Neutrophil (primary cell): ENCODE results near the gene MINDY3.

Source experiments
- H3K27ac ChIP-seq: fragments of 200-600 bp; sonication (generic); 2 replicates; pipeline ENCODE4 v1.5.1; 2016; ENCODE audit warnings: mild to moderate bottlenecking, moderate library complexity
- H3K27me3 ChIP-seq: fragments of 200-600 bp; sonication (generic); 2 replicates; pipeline ENCODE4 v1.6.0; 2016; ENCODE audit warnings: mild to moderate bottlenecking
- H3K36me3 ChIP-seq: fragments of 200-600 bp; sonication (generic); 2 replicates; pipeline ENCODE4 v1.5.1; 2017
- H3K4me1 ChIP-seq, 2 experiments: fragments of 200-600 bp in 1 of 2; sonication (generic) in 1 of 2; 1 replicate in 1 of 2; 2 replicates in 1 of 2; pipeline versions ENCODE4 v1.5.1 to v1.6.1; 2013 to 2016; ENCODE audit warnings: low read depth in 1 of 2, low read length in 1 of 2, mild to moderate bottlenecking in 1 of 2, moderate library complexity in 1 of 2; ENCODE audit not compliant: control insufficient read depth in 1 of 2, insufficient read depth in 1 of 2
- H3K4me3 ChIP-seq, 2 experiments: fragments of 200-600 bp in 1 of 2; sonication (generic) in 1 of 2; 1 replicate in 1 of 2; 2 replicates in 1 of 2; pipeline ENCODE4 v1.5.1; 2013 to 2016; ENCODE audit warnings: low read depth in 1 of 2, low read length in 1 of 2, mild to moderate bottlenecking in 1 of 2, moderate library complexity in 1 of 2
- H3K9me3 ChIP-seq: fragments of 200-600 bp; sonication (generic); 2 replicates; pipeline ENCODE4 v1.5.1; 2016
- CTCF ChIP-seq: fragments of 200-600 bp; sonication (generic); IDR thresholded peaks from 2 replicates; pipeline ENCODE4 v1.5.1; 2016; ENCODE audit warnings: antibody characterized with exemption

MINDY3 gene

GRCh38 chr10:15759265-15759664 is 101.0 kb downstream of the MINDY3 start:
- Histone ChIP-seq H3K27ac (no peak overlapping the region), H3K9me3 (no peaks in the 10 kb centered on the region), H3K27me3 (peaks cover 43% of the 10 kb centered on the region), H3K4me3 (no peak overlapping the region), H3K36me3 (no peaks in the 10 kb centered on the region), H3K4me1 (no peaks in the 10 kb centered on the region)
- no peak for TF ChIP-seq CTCF

- Histone ChIP-seq H3K27ac (no peak overlapping the region), H3K4me1 (no peaks in the 10 kb centered on the region), H3K9me3 (no peaks in the 10 kb centered on the region), H3K36me3 (no peaks in the 10 kb centered on the region), H3K4me3 (no peak overlapping the region), H3K27me3 (peaks cover 48% of the 10 kb centered on the region)
- no peak for TF ChIP-seq CTCF
Measured at GRCh38 chr10:15758618-15759017, 101.7 kb downstream of the MINDY3 start.

GRCh38 chr10:15754937-15755336 is 105.4 kb downstream of the MINDY3 start:
- Histone ChIP-seq H3K36me3 (no peaks in the 10 kb centered on the region), H3K27me3 (peaks cover 52% of the 10 kb centered on the region), H3K9me3 (no peaks in the 10 kb centered on the region), H3K4me1 (no peaks in the 10 kb centered on the region), H3K27ac (no peak overlapping the region), H3K4me3 (no peak overlapping the region)
- TF ChIP-seq CTCF = no peak

GRCh38 chr10:15751046-15751445 is 109.3 kb downstream of the MINDY3 start:
- no peak overlapping the region for H3K4me3 ChIP-seq
- H3K27me3 ChIP-seq = peaks cover 47% of the 10 kb centered on the region
- H3K9me3 ChIP-seq = no peaks in the 10 kb centered on the region
- no peak for TF ChIP-seq CTCF
- no peaks in the 10 kb centered on the region for H3K4me1 ChIP-seq
- H3K36me3 ChIP-seq = no peaks in the 10 kb centered on the region
- no peak overlapping the region for H3K27ac ChIP-seq

- Histone ChIP-seq H3K27me3 (peaks cover 35% of the 10 kb centered on the region), H3K9me3 (no peaks in the 10 kb centered on the region), H3K4me1 (no peaks in the 10 kb centered on the region), H3K36me3 (no peaks in the 10 kb centered on the region), H3K27ac (no peak overlapping the region), H3K4me3 (no peak overlapping the region)
- no peak for TF ChIP-seq CTCF
Measured at GRCh38 chr10:15748126-15748525, 112.2 kb downstream of the MINDY3 start.

GRCh38 chr10:15747632-15748031 is 112.7 kb downstream of the MINDY3 start:
- no peak for TF ChIP-seq CTCF
- no peak overlapping the region for H3K4me3 ChIP-seq
- H3K27ac ChIP-seq = no peak overlapping the region
- no peaks in the 10 kb centered on the region for H3K4me1 ChIP-seq
- no peaks in the 10 kb centered on the region for H3K36me3 ChIP-seq
- H3K27me3 ChIP-seq = peaks cover 35% of the 10 kb centered on the region
- H3K9me3 ChIP-seq = no peaks in the 10 kb centered on the region
